Measurements from ENCODE around the gene ADK. TPM values are rescaled to one million over a fixed set of nuclear protein-coding genes. Genes with fewer than 3 reads are reported as not detected.

The ADK gene
- total and polyA plus RNA-seq, 2 of the 13 experiments (the other 11 are each of a cell fraction or from before 2014, with no cell fraction given): 48.6 to 79.1 TPM

DNA sequence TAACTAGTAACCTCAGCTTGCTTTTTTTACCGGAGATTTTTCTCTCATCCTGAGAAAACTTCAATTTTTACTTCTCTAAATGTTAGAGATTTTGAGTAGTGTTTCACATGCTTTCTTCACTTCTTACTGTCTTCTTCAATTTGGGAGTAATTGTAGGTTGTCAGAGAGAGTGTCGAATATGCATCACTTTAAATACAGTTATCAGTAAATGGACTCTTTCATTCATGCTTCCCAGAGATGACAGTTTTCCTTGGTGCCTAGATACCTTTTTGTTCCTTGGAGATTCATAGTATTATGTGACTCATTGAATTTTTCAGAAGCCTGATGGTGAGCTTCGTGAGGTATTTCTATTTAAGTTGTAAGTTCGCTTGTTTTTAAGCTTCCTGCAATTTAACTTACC lies 169.7 kb downstream of the ADK start (continued):
- TF ChIP-seq, protein P1, sequence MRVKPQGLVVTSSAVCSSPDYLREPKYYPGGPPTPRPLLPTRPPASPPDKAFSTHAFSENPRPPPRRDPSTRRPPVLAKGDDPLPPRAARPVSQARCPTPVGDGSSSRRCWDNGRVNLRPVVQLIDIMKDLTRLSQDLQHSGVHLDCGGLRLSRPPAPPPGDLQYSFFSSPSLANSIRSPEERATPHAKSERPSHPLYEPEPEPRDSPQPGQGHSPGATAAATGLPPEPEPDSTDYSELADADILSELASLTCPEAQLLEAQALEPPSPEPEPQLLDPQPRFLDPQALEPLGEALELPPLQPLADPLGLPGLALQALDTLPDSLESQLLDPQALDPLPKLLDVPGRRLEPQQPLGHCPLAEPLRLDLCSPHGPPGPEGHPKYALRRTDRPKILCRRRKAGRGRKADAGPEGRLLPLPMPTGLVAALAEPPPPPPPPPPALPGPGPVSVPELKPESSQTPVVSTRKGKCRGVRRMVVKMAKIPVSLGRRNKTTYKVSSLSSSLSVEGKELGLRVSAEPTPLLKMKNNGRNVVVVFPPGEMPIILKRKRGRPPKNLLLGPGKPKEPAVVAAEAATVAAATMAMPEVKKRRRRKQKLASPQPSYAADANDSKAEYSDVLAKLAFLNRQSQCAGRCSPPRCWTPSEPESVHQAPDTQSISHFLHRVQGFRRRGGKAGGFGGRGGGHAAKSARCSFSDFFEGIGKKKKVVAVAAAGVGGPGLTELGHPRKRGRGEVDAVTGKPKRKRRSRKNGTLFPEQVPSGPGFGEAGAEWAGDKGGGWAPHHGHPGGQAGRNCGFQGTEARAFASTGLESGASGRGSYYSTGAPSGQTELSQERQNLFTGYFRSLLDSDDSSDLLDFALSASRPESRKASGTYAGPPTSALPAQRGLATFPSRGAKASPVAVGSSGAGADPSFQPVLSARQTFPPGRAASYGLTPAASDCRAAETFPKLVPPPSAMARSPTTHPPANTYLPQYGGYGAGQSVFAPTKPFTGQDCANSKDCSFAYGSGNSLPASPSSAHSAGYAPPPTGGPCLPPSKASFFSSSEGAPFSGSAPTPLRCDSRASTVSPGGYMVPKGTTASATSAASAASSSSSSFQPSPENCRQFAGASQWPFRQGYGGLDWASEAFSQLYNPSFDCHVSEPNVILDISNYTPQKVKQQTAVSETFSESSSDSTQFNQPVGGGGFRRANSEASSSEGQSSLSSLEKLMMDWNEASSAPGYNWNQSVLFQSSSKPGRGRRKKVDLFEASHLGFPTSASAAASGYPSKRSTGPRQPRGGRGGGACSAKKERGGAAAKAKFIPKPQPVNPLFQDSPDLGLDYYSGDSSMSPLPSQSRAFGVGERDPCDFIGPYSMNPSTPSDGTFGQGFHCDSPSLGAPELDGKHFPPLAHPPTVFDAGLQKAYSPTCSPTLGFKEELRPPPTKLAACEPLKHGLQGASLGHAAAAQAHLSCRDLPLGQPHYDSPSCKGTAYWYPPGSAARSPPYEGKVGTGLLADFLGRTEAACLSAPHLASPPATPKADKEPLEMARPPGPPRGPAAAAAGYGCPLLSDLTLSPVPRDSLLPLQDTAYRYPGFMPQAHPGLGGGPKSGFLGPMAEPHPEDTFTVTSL (CRISPR knock-in tag; IDR thresholded peaks at IDR 0.05; ENCODE audit: borderline replicate concordance): no peak
- TF ChIP-seq, protein P2, sequence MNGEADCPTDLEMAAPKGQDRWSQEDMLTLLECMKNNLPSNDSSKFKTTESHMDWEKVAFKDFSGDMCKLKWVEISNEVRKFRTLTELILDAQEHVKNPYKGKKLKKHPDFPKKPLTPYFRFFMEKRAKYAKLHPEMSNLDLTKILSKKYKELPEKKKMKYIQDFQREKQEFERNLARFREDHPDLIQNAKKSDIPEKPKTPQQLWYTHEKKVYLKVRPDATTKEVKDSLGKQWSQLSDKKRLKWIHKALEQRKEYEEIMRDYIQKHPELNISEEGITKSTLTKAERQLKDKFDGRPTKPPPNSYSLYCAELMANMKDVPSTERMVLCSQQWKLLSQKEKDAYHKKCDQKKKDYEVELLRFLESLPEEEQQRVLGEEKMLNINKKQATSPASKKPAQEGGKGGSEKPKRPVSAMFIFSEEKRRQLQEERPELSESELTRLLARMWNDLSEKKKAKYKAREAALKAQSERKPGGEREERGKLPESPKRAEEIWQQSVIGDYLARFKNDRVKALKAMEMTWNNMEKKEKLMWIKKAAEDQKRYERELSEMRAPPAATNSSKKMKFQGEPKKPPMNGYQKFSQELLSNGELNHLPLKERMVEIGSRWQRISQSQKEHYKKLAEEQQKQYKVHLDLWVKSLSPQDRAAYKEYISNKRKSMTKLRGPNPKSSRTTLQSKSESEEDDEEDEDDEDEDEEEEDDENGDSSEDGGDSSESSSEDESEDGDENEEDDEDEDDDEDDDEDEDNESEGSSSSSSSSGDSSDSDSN (CRISPR knock-in tag; IDR thresholded peaks at IDR 0.05): no peak

DNA sequence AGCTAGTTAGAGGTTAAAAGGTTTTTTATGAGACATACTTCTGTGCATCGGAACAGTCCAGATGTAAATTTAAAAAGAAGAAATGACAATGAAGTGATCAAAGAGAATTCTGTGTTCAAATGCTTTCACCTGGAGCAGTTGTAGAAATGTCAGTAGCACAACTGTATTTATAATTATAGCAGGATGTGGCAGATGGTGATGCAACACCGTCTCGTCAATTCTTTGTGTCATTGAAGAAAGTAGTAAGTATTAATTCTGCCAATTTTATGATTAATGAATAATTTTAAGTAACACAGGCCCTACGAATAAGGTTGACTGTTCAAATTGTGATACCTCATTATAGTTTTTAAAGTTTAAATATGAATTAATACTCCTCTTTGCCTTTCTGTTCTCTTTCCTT lies 171.1 kb downstream of the ADK start:
- no TSS peak for BruUV-seq (replicated peaks)
- H3K79me2 ChIP-seq (ENCODE audit: insufficient read depth, low read length): peaks cover 6% of the 10 kb centered on the region
- TF ChIP-seq ZNF333 (CRISPR knock-in tag; IDR thresholded peaks at IDR 0.05; ENCODE audit: borderline replicate concordance): no peak
- TF ChIP-seq SOX5 (CRISPR knock-in tag; IDR thresholded peaks at IDR 0.05; ENCODE audit: borderline replicate concordance): no peak
- TF ChIP-seq, protein P3, sequence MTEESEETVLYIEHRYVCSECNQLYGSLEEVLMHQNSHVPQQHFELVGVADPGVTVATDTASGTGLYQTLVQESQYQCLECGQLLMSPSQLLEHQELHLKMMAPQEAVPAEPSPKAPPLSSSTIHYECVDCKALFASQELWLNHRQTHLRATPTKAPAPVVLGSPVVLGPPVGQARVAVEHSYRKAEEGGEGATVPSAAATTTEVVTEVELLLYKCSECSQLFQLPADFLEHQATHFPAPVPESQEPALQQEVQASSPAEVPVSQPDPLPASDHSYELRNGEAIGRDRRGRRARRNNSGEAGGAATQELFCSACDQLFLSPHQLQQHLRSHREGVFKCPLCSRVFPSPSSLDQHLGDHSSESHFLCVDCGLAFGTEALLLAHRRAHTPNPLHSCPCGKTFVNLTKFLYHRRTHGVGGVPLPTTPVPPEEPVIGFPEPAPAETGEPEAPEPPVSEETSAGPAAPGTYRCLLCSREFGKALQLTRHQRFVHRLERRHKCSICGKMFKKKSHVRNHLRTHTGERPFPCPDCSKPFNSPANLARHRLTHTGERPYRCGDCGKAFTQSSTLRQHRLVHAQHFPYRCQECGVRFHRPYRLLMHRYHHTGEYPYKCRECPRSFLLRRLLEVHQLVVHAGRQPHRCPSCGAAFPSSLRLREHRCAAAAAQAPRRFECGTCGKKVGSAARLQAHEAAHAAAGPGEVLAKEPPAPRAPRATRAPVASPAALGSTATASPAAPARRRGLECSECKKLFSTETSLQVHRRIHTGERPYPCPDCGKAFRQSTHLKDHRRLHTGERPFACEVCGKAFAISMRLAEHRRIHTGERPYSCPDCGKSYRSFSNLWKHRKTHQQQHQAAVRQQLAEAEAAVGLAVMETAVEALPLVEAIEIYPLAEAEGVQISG (CRISPR knock-in tag; IDR thresholded peaks at IDR 0.05): no peak
- TF ChIP-seq, protein P4, sequence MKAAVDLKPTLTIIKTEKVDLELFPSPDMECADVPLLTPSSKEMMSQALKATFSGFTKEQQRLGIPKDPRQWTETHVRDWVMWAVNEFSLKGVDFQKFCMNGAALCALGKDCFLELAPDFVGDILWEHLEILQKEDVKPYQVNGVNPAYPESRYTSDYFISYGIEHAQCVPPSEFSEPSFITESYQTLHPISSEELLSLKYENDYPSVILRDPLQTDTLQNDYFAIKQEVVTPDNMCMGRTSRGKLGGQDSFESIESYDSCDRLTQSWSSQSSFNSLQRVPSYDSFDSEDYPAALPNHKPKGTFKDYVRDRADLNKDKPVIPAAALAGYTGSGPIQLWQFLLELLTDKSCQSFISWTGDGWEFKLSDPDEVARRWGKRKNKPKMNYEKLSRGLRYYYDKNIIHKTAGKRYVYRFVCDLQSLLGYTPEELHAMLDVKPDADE (CRISPR knock-in tag; IDR thresholded peaks at IDR 0.05): no peak

More for the DNA sequence above, 171.1 kb downstream of the ADK start:
- ATAC-seq: no peak
- WGBS (ENCODE audit: low lambda C conversion rate): 94% methylated on average over 4 of the region's 4 CpGs
- intact Hi-C loops (cut with micrococcal nuclease; ENCODE audit: unreplicated experiment): no loop called here
- in situ Hi-C loops (cut with HindIII; ENCODE audit: extremely low pct_ligation_motif_present, low pct_unique_long_range_greater_than_20kb): no loop called here
- CTCF ChIA-PET (ENCODE audit: low intra/inter-chr PET ratio, low total read pairs): no interaction called here
- Histone ChIP-seq H3K27ac (ENCODE audit: extremely low read length, insufficient read depth, low read length) (no peak overlapping the region), H3K4me3 (replicated peaks in 1 of 3; ENCODE audit: insufficient read depth in 1 of 3, low read depth in 2 of 3, low read length in 3 of 3) (no peak overlapping the region), H3K9me3 (ENCODE audit: low read length) (no peaks in the 10 kb centered on the region), H4K20me1 (ENCODE audit: insufficient read depth, low read length) (no peaks in the 10 kb centered on the region), H2AFZ (ENCODE audit: low read length) (no peak overlapping the region), H3K9ac (ENCODE audit: insufficient read depth, low read depth, low read length) (no peak overlapping the region), H3K4me2 (ENCODE audit: low read depth, low read length) (no peak overlapping the region), H3K36me3 (replicated peaks in 1 of 2; ENCODE audit: control insufficient read depth in 1 of 2, insufficient read depth in 2 of 2, low read length in 2 of 2) (peaks cover 0 to 8% of the 10 kb centered on the region in 2 experiments; a peak in 2 of 5 replicates), H3K4me1 (ENCODE audit: insufficient read depth, low read length) (no peaks in the 10 kb centered on the region), H3K27me3 (ENCODE audit: control insufficient read depth in 1 of 2, insufficient read depth in 2 of 2, low read length in 2 of 2) (no peaks in the 10 kb centered on the region)
- POLR2A ChIA-PET: no interaction called here
- no peak for DNase-seq (ENCODE audit: low spot score)
- no peak for FAIRE-seq
